Sigmoid colon (tissue), 4 donors: ENCODE results near the gene NOTCH1.

Experiments used
- CTCF ChIP-seq, 4 experiments: fragments of 450-650 bp in 3 of 4; fragments of 200-600 bp in 1 of 4; IDR thresholded peaks; one replicate each; pipeline ENCODE4 v1.5.1; 2016 to 2019; ENCODE audit warnings: antibody characterized with exemption in 4 of 4, mild to moderate bottlenecking in 3 of 4, moderate library complexity in 2 of 4
- EP300 ChIP-seq, 4 donors: sonication (generic); formaldehyde crosslinking; IDR thresholded peaks; one replicate each; pipeline ENCODE4 v1.6.1; 2017; ENCODE audit warnings: antibody characterized with exemption in 4 of 4
- POLR2A ChIP-seq, 2 donors: fragments of 450-650 bp; IDR thresholded peaks; one replicate each; pipeline ENCODE4 v1.6.1; 2016; ENCODE audit warnings: antibody characterized with exemption in 2 of 2, mild to moderate bottlenecking in 2 of 2, moderate library complexity in 2 of 2
- POLR2AphosphoS5 ChIP-seq, 4 donors: sonication (generic); formaldehyde crosslinking; IDR thresholded peaks; one replicate each; pipeline ENCODE4 v1.6.1; 2017; ENCODE audit warnings: antibody characterized with exemption in 4 of 4

- TF ChIP-seq POLR2A (IDR thresholded peaks at IDR 0.05) (no peak), POLR2AphosphoS5 (IDR thresholded peaks at IDR 0.05) (no peak), CTCF (IDR thresholded peaks at IDR 0.05) (no peak), EP300 (IDR thresholded peaks at IDR 0.05) (no peak)
Measured at GRCh38 chr9:136594492-136594891, 48.6 kb upstream of the NOTCH1 start.
